Measurements from ENCODE around the gene CNTNAP4. TPM values are rescaled to one million over a fixed set of nuclear protein-coding genes. Genes with fewer than 3 reads are reported as not detected.

The CNTNAP4 gene
- total RNA-seq, 1 donor from 2014 or later, result 1.2 TPM

GRCh38 chr16:76488065-76488417 is 210.8 kb downstream of the CNTNAP4 start:
- Mint-ChIP-seq H3K4me3 (ENCODE audit: unreplicated experiment) (no peak overlapping the region), H3K27ac (ENCODE audit: unreplicated experiment) (no peak overlapping the region), H3K27me3 (ENCODE audit: unreplicated experiment) (no peaks in the 10 kb centered on the region), H3K36me3 (ENCODE audit: unreplicated experiment) (no peaks in the 10 kb centered on the region), H3K9me3 (ENCODE audit: unreplicated experiment) (no peaks in the 10 kb centered on the region), H3K4me1 (ENCODE audit: low read depth, unreplicated experiment) (peaks cover 8% of the 10 kb centered on the region)
- no peak for DNase-seq
- no peak for TF ChIP-seq CTCF (IDR thresholded peaks at IDR 0.05; ENCODE audit: partially characterized antibody, unreplicated experiment)

DNA sequence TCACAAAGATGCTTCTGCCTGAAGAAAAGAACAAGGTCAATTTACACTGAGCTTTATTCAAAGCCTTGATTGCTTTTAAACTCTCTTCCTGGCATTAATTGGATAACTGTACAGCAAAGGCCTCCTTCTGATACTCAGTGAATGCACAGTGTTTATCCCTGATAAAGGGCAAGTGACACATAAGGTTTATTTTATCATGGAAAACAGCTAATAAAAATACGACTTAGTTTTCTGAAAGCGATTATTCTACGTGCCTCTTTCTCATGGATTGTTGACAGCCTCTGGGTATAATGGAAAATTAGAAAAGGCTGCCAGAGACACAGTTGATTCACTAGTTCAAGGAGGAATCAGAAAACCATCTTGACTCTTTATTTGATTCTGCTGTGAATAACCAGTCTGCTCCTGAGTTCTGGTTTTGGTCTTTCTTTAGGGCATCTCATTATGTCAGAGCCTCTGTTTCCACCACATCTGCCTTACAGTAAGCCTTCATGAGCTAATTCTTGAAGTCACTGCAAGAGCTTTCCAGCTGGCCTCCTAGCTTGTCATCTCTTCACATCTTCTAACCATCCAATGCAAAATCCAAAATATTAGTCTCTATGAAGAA is 212.9 kb downstream of the CNTNAP4 start:
- no peak overlapping the region for H3K27ac Mint-ChIP-seq (ENCODE audit: unreplicated experiment)
- H3K4me3 Mint-ChIP-seq (ENCODE audit: unreplicated experiment), result no peak overlapping the region
- H3K36me3 Mint-ChIP-seq (ENCODE audit: unreplicated experiment), result no peaks in the 10 kb centered on the region
- no peaks in the 10 kb centered on the region for H3K27me3 Mint-ChIP-seq (ENCODE audit: unreplicated experiment)
- no peaks in the 10 kb centered on the region for H3K9me3 Mint-ChIP-seq (ENCODE audit: unreplicated experiment)
- H3K4me1 Mint-ChIP-seq (ENCODE audit: low read depth, unreplicated experiment), result no peaks in the 10 kb centered on the region
- TF ChIP-seq CTCF (IDR thresholded peaks at IDR 0.05; ENCODE audit: partially characterized antibody, unreplicated experiment), result no peak
- DNase-seq, result no peak

DNA sequence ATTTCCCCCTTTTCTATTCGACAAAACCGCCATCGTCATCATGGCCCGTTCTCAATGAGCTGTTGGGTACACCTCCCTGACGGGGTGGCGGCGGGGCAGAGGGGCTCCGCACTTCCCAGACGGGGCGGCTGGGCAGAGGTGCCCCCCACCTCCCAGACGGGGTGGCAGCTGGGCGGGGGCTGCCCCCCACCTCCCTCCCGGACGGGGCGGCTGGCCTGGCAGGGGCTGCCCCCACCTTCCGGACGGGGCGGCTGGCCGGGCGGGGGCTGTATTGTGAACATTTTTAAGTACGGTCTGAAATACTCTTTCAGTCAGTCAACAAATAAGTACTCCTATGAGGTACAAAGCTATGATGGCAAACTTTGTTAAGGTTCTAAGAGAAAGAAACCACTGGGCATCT is 222.8 kb downstream of the CNTNAP4 start:
- TF ChIP-seq CTCF (IDR thresholded peaks at IDR 0.05; ENCODE audit: partially characterized antibody, unreplicated experiment), result no peak
- no peak overlapping the region for H3K27ac Mint-ChIP-seq (ENCODE audit: unreplicated experiment)
- no peaks in the 10 kb centered on the region for H3K27me3 Mint-ChIP-seq (ENCODE audit: unreplicated experiment)
- peak; percentile 20 for DNase-seq
- H3K4me3 Mint-ChIP-seq (ENCODE audit: unreplicated experiment), result no peak overlapping the region
- H3K36me3 Mint-ChIP-seq (ENCODE audit: unreplicated experiment), result no peaks in the 10 kb centered on the region
- H3K4me1 Mint-ChIP-seq (ENCODE audit: low read depth, unreplicated experiment), result no peaks in the 10 kb centered on the region
- no peaks in the 10 kb centered on the region for H3K9me3 Mint-ChIP-seq (ENCODE audit: unreplicated experiment)

- H3K27me3 Mint-ChIP-seq (ENCODE audit: unreplicated experiment), result no peaks in the 10 kb centered on the region
- no peak overlapping the region for H3K27ac Mint-ChIP-seq (ENCODE audit: unreplicated experiment)
- TF ChIP-seq CTCF (IDR thresholded peaks at IDR 0.05; ENCODE audit: partially characterized antibody, unreplicated experiment), result no peak
- H3K9me3 Mint-ChIP-seq (ENCODE audit: unreplicated experiment), result no peaks in the 10 kb centered on the region
- DNase-seq, result no peak
- no peaks in the 10 kb centered on the region for H3K36me3 Mint-ChIP-seq (ENCODE audit: unreplicated experiment)
- H3K4me1 Mint-ChIP-seq (ENCODE audit: low read depth, unreplicated experiment), result no peaks in the 10 kb centered on the region
- H3K4me3 Mint-ChIP-seq (ENCODE audit: unreplicated experiment), result no peak overlapping the region
Observed at GRCh38 chr16:76502063-76502462, 224.9 kb downstream of the CNTNAP4 start.

GRCh38 chr16:76502555-76502954 is 225.4 kb downstream of the CNTNAP4 start:
- Mint-ChIP-seq H3K27me3 (ENCODE audit: unreplicated experiment) (no peaks in the 10 kb centered on the region), H3K4me1 (ENCODE audit: low read depth, unreplicated experiment) (no peaks in the 10 kb centered on the region), H3K27ac (ENCODE audit: unreplicated experiment) (no peak overlapping the region), H3K36me3 (ENCODE audit: unreplicated experiment) (no peaks in the 10 kb centered on the region), H3K9me3 (ENCODE audit: unreplicated experiment) (no peaks in the 10 kb centered on the region), H3K4me3 (ENCODE audit: unreplicated experiment) (no peak overlapping the region)
- no peak for TF ChIP-seq CTCF (IDR thresholded peaks at IDR 0.05; ENCODE audit: partially characterized antibody, unreplicated experiment)
- no peak for DNase-seq

Measured in glutamatergic neuron (in vitro differentiated cells).